Right cardiac atrium (tissue), 5 donors: ENCODE measurements around the gene BCR. TPM values are rescaled to one million over a fixed set of nuclear protein-coding genes. Genes with fewer than 3 reads are reported as not detected.

Experiments
- ATAC-seq, 2 donors: fragments of 200-7000 bp; cut with Tn5 transposase; one replicate each; pipeline versions ENCODE4 v1.8.0 to v1.9.1; 2020; ENCODE audit warnings: moderate library complexity in 2 of 2, mild to moderate bottlenecking in 1 of 2
- DNase-seq, 3 donors: peaks; one replicate each; pipeline ENCODE4 v3.0.0-alpha.2; 2020
- H3K27ac ChIP-seq: one replicate; pipeline ENCODE4 v1.5.1; 2013; ENCODE audit warnings: mild to moderate bottlenecking, low read length, control low read depth, moderate library complexity
- H3K27me3 ChIP-seq: one replicate; pipeline ENCODE4 v1.6.1; 2013; ENCODE audit not compliant: control insufficient read depth, insufficient read depth
- H3K4me1 ChIP-seq: one replicate; pipeline ENCODE4 v1.6.1; 2013; ENCODE audit warnings: low read length; ENCODE audit not compliant: control insufficient read depth, insufficient read depth
- H3K4me3 ChIP-seq: one replicate; pipeline ENCODE4 v1.5.1; 2013; ENCODE audit warnings: low read length, control low read depth
- H3K9me3 ChIP-seq: one replicate; pipeline ENCODE4 v1.6.1; 2013; ENCODE audit warnings: low read length; ENCODE audit not compliant: control insufficient read depth
- WGBS: extraction: QIAGEN DNeasy Blood & Tissue Kit; methylation state at CpG from one replicate; pipeline ENCODE4 v1.1.7; 2013; 5-methylcytosine and 5-hydroxymethylcytosine counted together
- intact Hi-C, 4 donors: fragments of 100-400 bp; cut with DNase I; formaldehyde crosslinking; loops; one replicate each; pipeline versions ENCODE4 v1.11.0 to v1.14.0; 2022 to 2023
- polyA plus RNA-seq: library from polyadenylated mRNA; stranded (reverse); fragments of 200-250 nt; gene quantifications from one replicate; pipeline ENCODE4 v1.2.3, GENCODE V29; 2013
- total RNA-seq, 4 donors: library from RNA; stranded (reverse); fragmentation: NEBNext Ultra II Directional; extraction: Animal tissue kit (Norgen Biotek cat#: 25700); gene quantifications; one replicate each; pipeline ENCODE4 v1.2.1, GENCODE V29; 2021
- donor health status: healthy with polysubstance abuse.
- donor health status: DM: no; HTN: yes; CAD: no.
- donor health status: DM: no; HTN: no; CAD: no.
- donor health status: DM: no; HTN: yes; CAD: no; lungs with severe emphysema.
- donor health status: DM: yes; HTN: yes; CAD: no.

BCR gene
- total and polyA plus RNA-seq, 5 donors: 18.3 to 48.0 (median 36.3) TPM

- Histone ChIP-seq H3K4me3 (no peak overlapping the region), H3K27ac (no peak overlapping the region), H3K4me1 (peaks cover 2% of the 10 kb centered on the region), H3K9me3 (no peaks in the 10 kb centered on the region), H3K27me3 (no peaks in the 10 kb centered on the region)
- DNase-seq (peak in 2 of 3 donors; percentile 28 to 38), ATAC-seq (no peak)
- intact Hi-C loops: no loop called here
- 80% methylated on average over 19 of the region's 19 CpGs for WGBS
These were observed 27.8 kb upstream of the BCR start for GRCh38 chr22:23152238-23153114.

DNA sequence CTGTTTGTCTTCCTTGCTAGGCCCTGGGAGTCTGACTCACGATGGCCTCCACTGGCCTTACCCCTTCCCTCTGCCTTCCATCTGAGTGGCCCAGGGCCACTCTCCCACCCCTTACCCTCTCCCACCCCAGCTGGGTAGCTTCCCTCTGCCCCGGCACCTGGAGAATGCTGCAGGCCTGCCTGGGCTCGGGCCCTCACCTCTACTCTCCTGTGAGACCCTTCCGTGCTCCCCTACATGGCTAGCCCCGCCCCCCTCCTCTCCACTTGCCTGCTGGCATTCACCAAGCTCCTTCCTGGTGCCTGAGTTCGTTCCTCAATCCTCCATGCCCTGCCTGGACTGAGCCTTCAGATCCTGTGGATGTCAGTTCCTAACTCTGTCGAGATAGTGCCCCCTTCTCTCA is 26.3 kb upstream of the BCR start:
- Histone ChIP-seq H3K27me3 (no peaks in the 10 kb centered on the region), H3K9me3 (no peaks in the 10 kb centered on the region), H3K4me3 (no peak overlapping the region), H3K4me1 (peaks cover 2% of the 10 kb centered on the region), H3K27ac (no peak overlapping the region)
- DNase-seq: peak in 2 of 3 donors; percentile 38 to 44
- intact Hi-C loops: no loop called here
- WGBS: 87% methylated on average over 7 of the region's 7 CpGs
- ATAC-seq: no peak

DNA sequence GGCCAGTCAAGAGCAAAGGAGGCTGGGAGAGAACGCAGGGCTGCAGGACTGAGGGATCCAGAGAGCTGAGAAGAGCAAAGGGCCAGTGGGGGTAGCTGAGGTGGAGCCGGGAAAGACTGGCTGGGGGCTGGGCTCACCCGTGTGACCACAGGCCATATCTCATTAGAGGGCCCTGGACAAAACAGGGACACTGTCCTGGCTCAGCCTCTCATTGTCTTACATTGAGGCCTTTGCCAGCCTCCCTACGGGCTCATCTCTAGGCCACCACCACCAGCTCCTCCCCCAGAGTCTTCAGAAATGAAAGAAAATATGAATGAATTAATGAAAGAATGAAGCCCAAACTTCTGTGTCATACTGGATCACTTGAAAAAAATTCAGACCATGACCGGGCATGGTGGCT is 25.8 kb upstream of the BCR start:
- Histone ChIP-seq H3K27ac (no peak overlapping the region), H3K9me3 (no peaks in the 10 kb centered on the region), H3K27me3 (no peaks in the 10 kb centered on the region), H3K4me1 (peaks cover 2% of the 10 kb centered on the region), H3K4me3 (no peak overlapping the region)
- intact Hi-C loops: no loop called here
- 88% methylated on average over 5 of the region's 5 CpGs for WGBS
- peak in 2 of 3 donors; percentile 3 for DNase-seq
- no peak for ATAC-seq

- Histone ChIP-seq H3K27me3 (no peaks in the 10 kb centered on the region), H3K4me3 (no peak overlapping the region), H3K9me3 (no peaks in the 10 kb centered on the region), H3K4me1 (peaks cover 2% of the 10 kb centered on the region), H3K27ac (no peak overlapping the region)
- 98% methylated on average over 3 of the region's 3 CpGs for WGBS
- DNase-seq: no peak
- intact Hi-C loops: no loop called here
- ATAC-seq: no peak
These were observed 25.2 kb upstream of the BCR start for GRCh38 chr22:23155143-23155542.

DNA sequence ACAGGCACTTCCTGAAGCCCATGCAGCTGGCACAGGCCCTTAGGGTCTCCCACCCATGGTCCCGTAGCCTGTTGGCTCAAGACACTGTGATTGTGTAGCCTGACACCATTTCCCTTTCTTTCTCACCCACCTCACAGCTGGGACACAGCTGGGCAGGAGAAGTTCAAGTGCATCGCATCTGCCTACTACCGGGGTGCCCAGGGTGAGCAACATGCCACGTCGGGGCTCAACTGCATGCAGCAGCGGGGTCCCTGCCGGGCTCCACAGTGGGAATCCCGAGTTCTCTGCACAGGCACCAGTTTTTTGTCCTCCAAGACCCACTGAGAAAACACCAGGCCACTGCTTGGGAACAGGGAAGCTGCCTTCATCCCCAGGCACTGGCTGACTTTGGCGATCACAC is 24.5 kb upstream of the BCR start:
- Histone ChIP-seq H3K27ac (no peak overlapping the region), H3K9me3 (no peaks in the 10 kb centered on the region), H3K27me3 (no peaks in the 10 kb centered on the region), H3K4me3 (no peak overlapping the region), H3K4me1 (peaks cover 2% of the 10 kb centered on the region)
- peak in 2 of 3 donors; percentile 16 to 32 for DNase-seq
- intact Hi-C loops: no loop called here
- ATAC-seq: no peak
- WGBS: 91% methylated on average over 9 of the region's 9 CpGs

GRCh38 chr22:23156286-23156685 is 24.0 kb upstream of the BCR start:
- Histone ChIP-seq H3K9me3 (no peaks in the 10 kb centered on the region), H3K27ac (no peak overlapping the region), H3K27me3 (no peaks in the 10 kb centered on the region), H3K4me3 (no peak overlapping the region), H3K4me1 (peaks cover 2% of the 10 kb centered on the region)
- 52% methylated on average over 8 of the region's 8 CpGs for WGBS
- DNase-seq (peak in 2 of 3 donors; percentile 35 to 39), ATAC-seq (no peak)
- intact Hi-C loops: no loop called here

DNA sequence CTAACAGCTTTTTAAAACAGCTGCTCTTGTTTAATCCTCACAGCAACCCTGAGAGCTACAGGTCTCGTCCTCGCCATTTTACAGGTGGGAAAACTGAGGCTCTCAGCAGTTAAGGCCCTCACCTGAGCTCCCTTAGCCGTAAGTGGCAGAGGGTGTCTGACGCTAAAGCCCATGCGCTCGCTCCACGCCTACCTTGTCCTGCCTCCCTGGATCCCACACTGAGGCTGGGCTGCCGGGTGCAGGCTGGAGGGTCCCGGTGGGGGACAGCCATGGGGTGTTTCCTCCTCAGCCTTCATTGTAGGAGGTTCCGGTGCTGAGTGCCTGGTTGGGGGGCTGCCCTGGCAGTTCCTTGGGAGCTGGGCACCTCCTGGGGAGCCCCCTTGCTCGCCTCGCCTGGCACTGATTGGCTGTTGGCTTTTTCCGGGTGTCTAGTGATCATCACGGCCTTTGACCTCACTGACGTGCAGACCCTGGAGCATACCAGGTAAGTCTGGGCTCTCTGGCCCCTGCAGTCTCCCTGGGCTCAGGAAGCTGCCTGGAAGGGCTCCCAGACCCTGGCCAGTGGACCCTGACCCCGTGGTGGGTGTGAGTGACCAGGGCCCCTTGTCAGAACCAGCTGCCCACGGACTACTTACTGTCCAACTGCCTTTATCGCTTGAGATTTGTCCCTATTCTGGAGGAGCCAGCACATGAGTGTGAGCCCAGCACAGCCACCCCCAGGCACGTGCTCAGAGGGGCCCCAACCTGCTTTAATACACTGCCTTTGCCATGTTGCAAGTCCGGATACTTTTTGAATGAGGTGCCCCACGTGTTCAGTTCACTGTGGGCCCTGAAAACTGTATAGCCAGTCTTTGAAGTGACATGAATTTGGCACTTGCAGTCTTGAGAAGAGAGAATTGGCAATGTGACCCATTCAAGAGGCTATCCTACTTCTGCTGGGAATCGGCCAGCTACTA is 22.5 kb upstream of the BCR start:
- WGBS: 82% methylated on average over 22 of the region's 22 CpGs
- H3K27ac ChIP-seq: no peak overlapping the region
- intact Hi-C loops: no loop called here
- no peaks in the 10 kb centered on the region for H3K4me1 ChIP-seq
- DNase-seq (peak in 2 of 3 donors; percentile 43 to 44), ATAC-seq (no peak)
- H3K9me3 ChIP-seq: no peaks in the 10 kb centered on the region
- no peaks in the 10 kb centered on the region for H3K27me3 ChIP-seq
- H3K4me3 ChIP-seq: no peak overlapping the region

- intact Hi-C loops: no loop called here
- no peak for ATAC-seq
- no peaks in the 10 kb centered on the region for H3K4me1 ChIP-seq
These were observed 21.6 kb upstream of the BCR start for GRCh38 chr22:23158516-23159290.

DNA sequence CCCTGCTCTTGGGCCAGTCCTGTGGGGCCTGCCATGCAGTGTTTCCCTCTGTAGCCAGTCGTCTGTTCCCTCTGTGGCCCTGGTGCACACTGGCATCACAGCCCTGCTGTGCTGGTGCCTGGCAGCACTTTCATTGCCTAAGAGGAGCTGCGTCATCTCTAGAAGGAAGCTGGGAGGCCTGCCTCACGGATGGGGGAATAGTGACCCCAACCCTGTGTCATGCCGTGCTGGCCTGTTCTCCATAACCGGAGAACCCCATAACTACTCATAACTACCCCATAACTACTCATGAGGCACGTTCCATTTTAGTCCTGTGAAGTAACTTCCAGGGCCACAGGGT is 21.0 kb upstream of the BCR start:
- ATAC-seq (no peak), DNase-seq (peak in 1 of 3 donors; percentile 23)
- Histone ChIP-seq H3K4me1 (no peaks in the 10 kb centered on the region), H3K4me3 (no peak overlapping the region), H3K27me3 (no peaks in the 10 kb centered on the region), H3K27ac (no peak overlapping the region), H3K9me3 (no peaks in the 10 kb centered on the region)
- 88% methylated on average over 6 of the region's 6 CpGs for WGBS
- intact Hi-C loops: no loop called here

More at GRCh38 chr22:23158516-23159290, 21.6 kb upstream of the BCR start:
- Histone ChIP-seq H3K27ac (no peak overlapping the region), H3K27me3 (no peaks in the 10 kb centered on the region), H3K4me3 (no peak overlapping the region), H3K9me3 (no peaks in the 10 kb centered on the region)
- 80% methylated on average over 14 of the region's 14 CpGs for WGBS
- peak in 2 of 3 donors; percentile 33 to 59 for DNase-seq

DNA sequence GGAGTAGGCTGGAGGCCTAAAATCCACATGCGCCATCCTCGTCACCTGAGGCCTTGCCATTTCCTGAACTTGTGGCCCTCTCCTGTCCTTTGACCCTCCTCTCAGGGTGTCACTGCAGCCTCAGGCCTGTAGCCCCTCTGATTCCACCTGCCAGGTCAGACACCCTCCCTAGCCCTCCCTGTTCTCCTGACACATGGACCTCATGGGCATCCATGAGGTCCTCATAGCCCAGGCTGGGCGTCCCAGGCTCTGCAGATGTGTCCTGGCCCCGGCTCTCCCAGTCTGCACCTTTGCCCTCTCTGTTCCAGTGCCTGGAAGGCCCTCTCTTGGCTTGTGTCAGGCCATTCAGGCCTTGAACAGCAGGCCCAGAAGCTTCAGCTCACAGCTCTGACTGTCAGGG is 19.3 kb upstream of the BCR start:
- H3K4me3 ChIP-seq: no peak overlapping the region

More for the DNA sequence above, 19.3 kb upstream of the BCR start:
- Histone ChIP-seq H3K9me3 (no peaks in the 10 kb centered on the region), H3K27me3 (no peaks in the 10 kb centered on the region), H3K27ac (no peak overlapping the region), H3K4me1 (no peaks in the 10 kb centered on the region)
- no peak for ATAC-seq
- intact Hi-C loops: no loop called here
- 93% methylated on average over 4 of the region's 4 CpGs for WGBS
- DNase-seq: peak in 1 of 3 donors; percentile 36
